Neural crest cell (in vitro differentiated cells): Measurements from ENCODE around the gene CPSF4. TPM values are rescaled to one million over a fixed set of nuclear protein-coding genes. Genes with fewer than 3 reads are reported as not detected.
A peak's percentile ranks its signal among the peaks of the same experiment; 100 is the strongest.

Experiments
- DNase-seq: peaks from one replicate; pipeline ENCODE4 v3.0.0; 2021; ENCODE audit warnings: low read depth, mixed read lengths, low spot score
- H3K27ac Mint-ChIP-seq: one replicate; pipeline ENCODE4 v1.8.0; 2021; ENCODE audit warnings: mild to moderate bottlenecking, mixed read lengths; ENCODE audit not compliant: unreplicated experiment
- H3K27me3 Mint-ChIP-seq: 2 replicates; pipeline ENCODE4 v1.8.0; 2021; ENCODE audit warnings: low read depth, mild to moderate bottlenecking, mixed read lengths
- H3K36me3 Mint-ChIP-seq: 2 replicates; pipeline ENCODE4 v1.8.0; 2021; ENCODE audit warnings: low read depth, mild to moderate bottlenecking, mixed read lengths
- H3K4me1 Mint-ChIP-seq: 2 replicates; pipeline ENCODE4 v1.8.0; 2021; ENCODE audit warnings: mixed read lengths
- H3K4me3 Mint-ChIP-seq: one replicate; pipeline ENCODE4 v1.8.0; 2021; ENCODE audit warnings: mild to moderate bottlenecking, mixed read lengths
- H3K9me3 Mint-ChIP-seq: 2 replicates; pipeline ENCODE4 v1.8.0; 2021; ENCODE audit warnings: mixed read lengths
- CTCF ChIP-seq: fragments of 200-600 bp; sonication (generic); conservative IDR thresholded peaks from 2 replicates; pipeline ENCODE4 v1.5.0; 2021; ENCODE audit warnings: antibody characterized with exemption, mild to moderate bottlenecking
- total RNA-seq: library from RNA; stranded (reverse); gene quantifications from 2 replicates; pipeline ENCODE4 v1.2.1, GENCODE V29; 2021

CPSF4 gene
- total RNA-seq, 1 donor from 2014 or later = 117 TPM

DNA sequence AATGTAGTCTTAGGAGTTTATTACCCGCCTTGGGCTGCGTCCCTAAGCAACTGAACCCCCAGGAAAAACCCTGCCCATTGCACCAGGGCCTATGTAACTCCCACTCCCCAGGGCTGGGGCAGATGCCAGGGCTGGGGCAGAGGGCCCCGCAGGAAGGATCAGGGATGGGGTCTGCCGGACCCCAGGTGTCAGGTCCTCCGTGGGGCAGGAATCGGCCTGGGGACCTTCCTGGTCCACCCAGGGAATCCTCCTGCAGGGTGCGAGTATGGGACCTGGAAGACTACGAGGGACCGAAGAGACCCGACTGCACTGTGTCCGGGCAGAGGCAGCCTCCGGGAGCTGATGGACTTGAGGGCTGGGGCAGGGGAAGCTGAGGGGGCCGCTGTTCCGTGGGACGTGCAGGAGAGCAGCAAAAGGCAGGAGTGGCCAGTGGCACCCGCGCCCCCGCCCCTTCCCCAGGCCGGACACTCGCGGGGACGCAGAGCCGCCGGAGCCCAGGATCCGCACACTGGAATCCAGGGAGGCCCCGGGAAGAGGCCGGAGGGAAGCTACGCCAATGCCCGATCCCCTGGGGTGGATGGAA is 29.7 kb downstream of the CPSF4 start:
- no peaks in the 10 kb centered on the region for H3K9me3 Mint-ChIP-seq
- no peak overlapping the region for H3K27ac Mint-ChIP-seq
- H3K4me1 Mint-ChIP-seq = peaks cover 33% of the 10 kb centered on the region
- H3K36me3 Mint-ChIP-seq = peaks cover 8% of the 10 kb centered on the region
- TF ChIP-seq CTCF = no peak
- DNase-seq = no peak
- H3K4me3 Mint-ChIP-seq = peak overlapping the region; percentile 61
- H3K27me3 Mint-ChIP-seq = peaks cover 21% of the 10 kb centered on the region

DNA sequence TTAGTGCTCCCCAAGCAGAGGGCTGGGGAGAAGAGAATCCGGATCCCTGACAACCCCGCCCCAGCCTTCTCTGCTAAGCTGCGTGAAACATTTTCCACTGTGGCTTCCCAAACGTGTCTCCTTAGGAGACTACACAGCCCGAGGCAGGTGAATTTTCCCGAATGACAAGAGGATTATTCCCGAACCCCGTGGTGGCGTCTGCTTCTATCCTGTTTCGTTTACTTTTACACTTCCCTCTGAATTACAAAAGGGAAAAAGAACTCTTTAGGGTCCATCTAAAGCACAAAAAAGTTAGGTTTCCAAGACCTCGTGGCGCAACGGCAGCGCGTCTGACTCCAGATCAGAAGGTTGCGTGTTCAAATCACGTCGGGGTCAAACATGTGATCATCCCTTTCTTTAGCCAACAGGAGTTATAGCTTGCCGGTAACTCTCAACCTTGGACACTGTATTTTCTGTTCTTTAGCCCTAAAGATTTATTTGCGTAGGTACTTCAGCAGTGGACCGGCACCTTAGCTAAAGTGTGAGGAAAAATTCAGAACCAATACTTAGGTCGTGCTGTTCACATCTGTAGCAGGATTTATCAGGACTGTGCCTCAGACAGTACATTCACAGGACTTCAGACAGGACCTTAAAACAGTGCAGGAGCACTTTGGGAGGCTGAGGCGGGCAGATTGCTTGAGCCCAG is 30.8 kb downstream of the CPSF4 start:
- no peak for DNase-seq

GRCh38 chr7:99472561-99473314 is 34.0 kb downstream of the CPSF4 start, which contains the start of gene ZNF789:
Gene ZNF789, plus strand, starts transcription at chr7:99472890. Its CDS starts 3,567 bp downstream, at chr7:99476457.
- no peak for TF ChIP-seq CTCF
- no peaks in the 10 kb centered on the region for H3K36me3 Mint-ChIP-seq
- peak within 1 kb of the TSS; percentile 93 for H3K27ac Mint-ChIP-seq
- peak; percentile 95 for DNase-seq
- peaks cover 18% of the 10 kb centered on the region for H3K27me3 Mint-ChIP-seq
- H3K4me3 Mint-ChIP-seq = peak within 1 kb of the TSS; percentile 97
- H3K4me1 Mint-ChIP-seq = peaks cover 19% of the 10 kb centered on the region
- H3K9me3 Mint-ChIP-seq = no peaks in the 10 kb centered on the region

More for the DNA sequence above, 30.8 kb downstream of the CPSF4 start:
- Mint-ChIP-seq H3K27ac (no peak overlapping the region), H3K9me3 (no peaks in the 10 kb centered on the region), H3K27me3 (peaks cover 21% of the 10 kb centered on the region), H3K4me1 (peaks cover 31% of the 10 kb centered on the region), H3K36me3 (peaks cover 3% of the 10 kb centered on the region), H3K4me3 (peak overlapping the region; percentile 80)
- no peak for TF ChIP-seq CTCF

- TF ChIP-seq CTCF = no peak
- Mint-ChIP-seq H3K27ac (peak overlapping the region; percentile 44), H3K27me3 (peaks cover 18% of the 10 kb centered on the region), H3K4me1 (peaks cover 19% of the 10 kb centered on the region), H3K36me3 (no peaks in the 10 kb centered on the region), H3K9me3 (no peaks in the 10 kb centered on the region), H3K4me3 (peak overlapping the region; percentile 97)
- no peak for DNase-seq
These were observed 34.5 kb downstream of the CPSF4 start for GRCh38 chr7:99473315-99473596.

DNA sequence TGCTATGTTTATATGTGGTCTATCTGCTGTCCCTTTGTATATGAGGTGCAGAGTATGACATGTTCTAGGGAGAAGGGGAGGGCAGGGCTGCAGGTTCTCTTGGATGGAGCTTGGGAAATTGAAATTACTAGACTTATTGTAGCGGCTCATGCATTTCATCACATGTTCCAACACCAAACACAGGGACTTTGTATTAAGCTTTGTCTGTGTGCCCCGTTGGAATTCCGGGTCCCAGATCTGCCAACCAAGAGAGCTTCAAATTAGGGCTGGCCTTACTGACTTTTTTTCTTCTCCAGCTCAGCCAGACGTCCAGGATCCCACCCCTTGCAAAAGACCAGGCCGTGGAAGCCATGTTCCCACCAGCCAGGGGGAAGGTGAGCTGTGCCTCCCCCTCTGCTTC is 37.4 kb downstream of the CPSF4 start:
- TF ChIP-seq CTCF = no peak
- H3K4me1 Mint-ChIP-seq = peaks cover 17% of the 10 kb centered on the region
- no peaks in the 10 kb centered on the region for H3K36me3 Mint-ChIP-seq
- H3K4me3 Mint-ChIP-seq = peak overlapping the region; percentile 64
- no peak overlapping the region for H3K27ac Mint-ChIP-seq
- peaks cover 2% of the 10 kb centered on the region for H3K27me3 Mint-ChIP-seq
- H3K9me3 Mint-ChIP-seq = no peaks in the 10 kb centered on the region
- no peak for DNase-seq
